ENCODE data around the gene TRIM44.

GRCh38 chr11:35781861-35782470, 119.4 kb downstream of the TRIM44 start:
- TF ChIP-seq CTCF (IDR thresholded peaks at IDR 0.05; ENCODE audit: low read length) (no peak), EZH2 (IDR thresholded peaks at IDR 0.05; ENCODE audit: borderline replicate concordance, low read length) (no peak)

Data from OCI-LY1 (cell line).